Stromal cell of bone marrow (primary cell): ENCODE data around the gene RBP3.

Source experiments
- DNase-seq: peaks from one replicate; pipeline ENCODE4 v3.0.0-alpha.2; 2012; ENCODE audit warnings: low read depth

RBP3 gene

DNA sequence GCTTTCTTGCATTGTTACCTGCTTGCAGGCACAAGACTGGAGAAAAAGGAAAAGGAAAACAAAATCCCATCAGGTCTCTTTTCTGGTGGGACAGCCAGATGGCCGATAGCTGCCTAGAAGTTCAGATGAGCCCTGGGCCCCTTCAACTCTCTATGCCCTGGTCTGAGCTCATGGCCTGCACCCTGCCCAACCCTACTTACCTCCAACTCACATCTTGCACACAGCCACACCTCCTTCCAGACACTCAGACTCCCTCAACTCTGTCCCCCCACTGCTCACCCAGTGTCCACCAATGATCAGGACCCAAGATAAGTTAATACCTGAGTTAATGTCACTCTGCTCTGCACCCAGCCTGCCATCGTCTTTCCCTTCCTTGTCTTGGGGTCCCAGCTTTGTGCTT lies 10.9 kb downstream of the RBP3 start:
- no peak for DNase-seq

DNA sequence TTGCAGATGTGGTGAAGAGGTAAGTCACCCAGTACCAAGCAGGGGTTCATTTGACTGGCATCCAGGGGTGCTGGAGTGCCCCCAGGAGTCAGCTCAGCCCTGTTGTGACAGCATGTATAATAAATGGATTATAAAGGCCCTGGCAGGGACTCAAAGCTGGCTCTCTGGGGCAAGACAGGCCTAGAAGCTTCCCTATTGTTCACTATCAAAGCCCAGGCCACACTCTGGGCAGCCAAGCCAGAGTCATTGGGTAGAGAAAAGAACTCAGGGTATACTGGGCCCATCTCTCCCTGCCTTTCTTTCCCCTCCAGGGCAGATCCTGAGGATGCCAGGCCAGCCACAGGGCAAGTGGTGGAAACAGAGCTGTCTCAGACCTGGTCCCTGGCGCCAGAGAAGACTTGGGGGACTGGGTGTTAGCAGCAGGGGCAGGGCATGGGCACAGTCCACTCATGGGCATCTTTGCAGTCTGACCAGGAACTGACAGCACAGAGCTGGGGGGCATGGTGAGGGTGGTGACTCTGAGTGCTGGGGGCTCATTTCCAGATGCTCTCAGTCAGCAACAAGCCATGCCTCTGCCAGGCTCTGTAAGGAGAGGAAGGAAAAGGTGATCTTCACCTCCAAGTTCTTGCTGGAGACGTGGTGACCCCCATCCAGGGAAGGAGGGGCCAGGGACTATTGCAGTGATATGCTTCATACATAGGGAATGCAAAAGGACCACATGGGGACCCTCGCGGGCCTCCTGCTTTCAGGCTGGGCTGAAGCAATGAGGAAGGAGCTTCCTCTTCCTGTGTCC lies 11.7 kb downstream of the RBP3 start:
- no peak for DNase-seq

DNA sequence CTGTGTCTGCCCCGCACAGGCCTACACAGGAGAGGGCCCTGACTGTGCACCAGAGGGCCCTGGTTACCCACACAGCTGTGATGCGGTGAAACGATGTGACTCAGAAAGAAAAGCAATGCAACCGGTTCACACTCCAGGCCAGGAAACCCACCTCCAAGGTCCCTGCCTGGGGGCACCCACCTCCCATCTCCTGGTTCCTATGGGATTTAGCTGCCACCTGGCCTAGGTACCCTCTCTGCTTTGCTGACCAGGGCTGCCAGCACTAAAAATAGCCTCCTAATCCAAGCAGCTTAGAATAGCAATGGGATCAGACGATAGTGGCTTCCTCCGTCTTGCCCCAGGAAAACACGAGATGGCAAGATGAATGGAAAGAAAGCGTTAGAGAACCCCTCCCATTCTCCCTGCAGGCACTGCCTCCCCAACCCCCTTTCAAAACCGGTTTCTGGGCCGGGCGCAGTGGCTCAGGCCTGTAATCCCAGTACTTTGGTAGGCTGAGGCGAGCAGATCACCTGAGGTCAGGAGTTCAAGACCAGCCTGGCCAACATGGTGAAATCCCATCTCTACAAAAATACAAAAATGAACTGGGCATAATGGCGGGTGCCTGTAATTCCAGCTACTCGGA lies 12.4 kb downstream of the RBP3 start:
- DNase-seq = no peak

DNA sequence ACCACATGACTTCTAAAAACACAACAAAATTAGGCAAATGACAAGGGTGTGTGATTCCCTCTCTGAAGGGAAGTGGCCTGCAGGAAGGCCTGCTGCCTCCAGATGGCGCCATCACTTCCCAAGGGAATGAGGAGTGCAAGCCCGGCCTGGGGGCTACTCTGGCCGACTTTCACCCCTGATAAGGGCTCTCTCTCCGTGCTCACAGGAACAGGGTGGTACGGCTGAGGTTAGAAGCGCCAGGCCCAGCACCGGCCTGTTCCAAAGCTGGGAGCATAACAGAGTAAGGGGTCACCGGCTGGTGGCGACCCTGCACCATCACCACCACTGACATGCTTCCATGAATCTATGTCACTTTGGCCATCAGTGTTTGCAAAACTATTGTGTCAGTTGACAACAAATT lies 13.1 kb downstream of the RBP3 start:
- DNase-seq = no peak

DNA sequence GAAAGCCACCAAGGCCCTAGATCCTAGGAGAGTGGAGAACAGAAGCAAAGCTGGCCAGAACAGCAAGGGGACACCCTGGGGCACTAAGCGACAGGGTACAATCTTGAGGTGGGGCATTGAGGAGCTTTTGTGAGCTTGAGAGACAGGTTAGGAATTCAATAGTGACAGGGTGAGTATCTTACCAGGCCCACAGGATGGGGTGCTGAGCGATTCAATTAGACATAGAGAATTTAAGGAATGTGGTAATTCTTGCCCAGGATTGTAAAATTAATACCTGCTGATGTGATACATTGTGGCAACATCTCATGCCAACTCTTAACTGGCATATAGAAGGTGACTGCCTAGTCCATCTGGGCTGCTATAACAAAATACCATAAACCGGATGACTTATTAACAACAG lies 14.0 kb downstream of the RBP3 start:
- no peak for DNase-seq

DNA sequence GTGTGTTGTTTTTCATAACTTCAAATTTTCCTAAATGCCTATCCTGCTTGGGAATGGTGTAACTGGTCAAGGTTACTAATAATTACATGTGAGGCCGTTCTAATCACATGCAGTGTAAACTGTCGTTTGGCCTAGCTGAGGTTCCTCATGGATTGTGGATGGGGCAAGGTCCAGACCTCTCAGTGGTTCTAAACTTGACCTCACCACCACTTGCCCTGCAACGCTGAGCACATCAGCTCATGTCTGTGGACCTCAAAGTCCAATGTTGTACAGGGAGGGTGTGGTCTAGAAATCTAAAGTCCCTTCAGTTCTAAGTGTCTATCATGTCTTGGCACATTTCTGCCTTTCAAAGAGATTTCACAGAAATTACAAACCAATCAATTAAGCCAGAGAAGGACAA lies 15.6 kb downstream of the RBP3 start:
- no peak for DNase-seq

- no peak for DNase-seq
Observed at GRCh38 chr10:47364366-47364765, 16.2 kb downstream of the RBP3 start.

DNA sequence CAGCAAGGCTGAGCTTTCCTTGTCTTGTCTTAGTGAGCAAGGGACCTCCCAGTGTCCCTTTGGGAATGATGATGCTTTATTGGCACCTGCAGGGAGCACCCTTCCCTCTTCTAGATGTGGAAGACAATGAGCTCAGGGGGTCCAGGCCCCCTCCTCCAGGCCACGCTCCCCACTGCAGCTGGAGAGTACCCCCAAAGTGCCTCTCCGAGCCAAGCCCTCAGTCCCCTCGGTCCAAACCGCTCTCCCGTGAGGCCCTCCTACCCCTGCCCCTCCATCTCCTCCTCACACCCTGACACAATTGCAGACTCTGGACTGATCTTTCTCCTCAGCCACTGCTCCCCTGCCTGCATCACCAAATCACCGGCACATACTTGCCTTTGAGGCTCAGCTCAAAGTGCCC lies 16.7 kb downstream of the RBP3 start:
- no peak for DNase-seq

GRCh38 chr10:47365431-47366180 lies 17.4 kb downstream of the RBP3 start:
- no peak for DNase-seq

GRCh38 chr10:47366181-47366631 lies 18.0 kb downstream of the RBP3 start:
- no peak for DNase-seq

DNA sequence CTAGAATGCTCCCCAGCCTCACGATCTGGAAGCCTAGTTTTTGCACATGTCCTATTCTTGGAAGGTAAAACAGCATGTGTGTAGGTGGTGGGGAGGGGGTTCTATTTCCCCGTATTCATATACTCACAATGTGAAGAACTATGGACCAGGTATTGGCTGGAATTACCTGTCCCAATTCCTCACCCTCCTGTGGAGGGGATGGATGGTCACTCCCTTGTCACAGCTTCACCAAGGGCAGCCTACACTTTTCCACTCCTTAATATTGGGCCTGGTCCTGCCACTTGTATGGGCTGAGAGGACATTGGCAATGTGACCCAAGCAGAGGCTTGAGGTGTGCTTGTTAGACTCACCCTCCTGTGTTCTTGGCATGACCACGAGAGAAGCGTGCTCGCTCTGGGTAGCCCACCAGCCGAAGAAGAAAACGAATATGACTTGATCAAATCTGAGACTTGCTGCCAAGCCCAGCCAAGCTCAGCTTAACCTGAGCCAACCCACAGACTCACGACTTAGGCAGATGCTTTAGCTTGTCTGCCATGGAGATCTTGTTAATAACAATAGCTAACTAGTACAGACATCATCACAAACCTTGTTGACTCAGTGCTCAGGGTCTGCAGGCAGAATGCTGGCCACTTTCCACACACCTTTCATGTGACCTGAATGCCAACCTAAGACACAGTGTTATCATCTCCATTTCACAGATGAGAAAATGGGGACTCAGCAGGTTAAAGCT lies 18.7 kb downstream of the RBP3 start:
- DNase-seq = no peak

DNA sequence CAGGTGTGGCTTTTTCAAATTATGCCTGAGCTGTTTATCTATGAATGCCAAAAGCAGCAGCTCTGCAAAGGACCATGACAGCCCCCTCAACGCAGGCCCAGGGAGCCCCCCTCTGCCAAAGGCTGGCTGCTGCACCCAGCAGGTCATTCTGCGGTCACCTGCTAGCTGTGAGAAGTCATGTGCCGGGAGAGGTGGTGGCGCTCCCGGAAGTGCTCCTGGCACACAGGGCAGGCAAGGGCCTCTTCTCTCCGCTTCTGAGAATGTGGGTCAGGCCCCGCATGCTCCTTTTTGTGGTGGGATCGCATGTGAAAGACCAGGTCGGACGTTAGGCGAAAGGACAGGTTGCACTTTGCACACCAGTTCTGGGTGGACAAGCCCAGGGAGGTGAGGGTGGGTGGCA lies 19.5 kb downstream of the RBP3 start:
- DNase-seq = no peak

GRCh38 chr10:47368431-47369180 lies 20.4 kb downstream of the RBP3 start:
- DNase-seq = no peak

DNA sequence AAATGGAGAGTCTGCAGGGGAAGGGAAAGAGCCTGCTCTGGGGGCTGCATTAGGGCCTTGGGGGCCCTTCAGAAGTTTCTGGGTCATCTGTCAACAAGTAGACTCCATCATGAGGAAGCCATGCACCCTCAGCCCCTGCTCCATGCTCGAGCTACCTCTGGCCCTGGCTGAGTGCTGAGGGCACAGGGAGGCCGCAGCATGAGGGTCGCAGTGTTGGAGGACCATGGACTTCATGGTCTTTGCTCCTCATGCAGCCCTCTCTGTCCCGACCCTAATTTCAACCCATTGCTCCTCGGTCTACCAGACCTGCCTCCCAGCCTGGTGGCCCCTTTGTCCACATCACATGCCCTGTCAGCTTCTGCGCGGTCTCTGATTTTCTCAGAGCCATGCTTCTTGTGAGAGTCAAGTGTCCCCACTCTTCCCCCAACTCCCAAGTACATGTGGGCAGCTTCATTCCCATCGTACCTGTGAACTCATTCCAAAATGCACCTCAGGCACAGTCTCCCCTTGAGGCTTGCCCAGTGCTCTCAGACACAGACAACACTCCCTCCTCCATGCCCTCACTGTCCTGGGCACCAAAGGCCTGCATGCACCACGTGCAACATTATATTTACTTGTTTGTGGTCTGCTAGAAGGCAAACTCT lies 21.2 kb downstream of the RBP3 start:
- no peak for DNase-seq

GRCh38 chr10:47370015-47370767 lies 22.0 kb downstream of the RBP3 start:
- no peak for DNase-seq

DNA sequence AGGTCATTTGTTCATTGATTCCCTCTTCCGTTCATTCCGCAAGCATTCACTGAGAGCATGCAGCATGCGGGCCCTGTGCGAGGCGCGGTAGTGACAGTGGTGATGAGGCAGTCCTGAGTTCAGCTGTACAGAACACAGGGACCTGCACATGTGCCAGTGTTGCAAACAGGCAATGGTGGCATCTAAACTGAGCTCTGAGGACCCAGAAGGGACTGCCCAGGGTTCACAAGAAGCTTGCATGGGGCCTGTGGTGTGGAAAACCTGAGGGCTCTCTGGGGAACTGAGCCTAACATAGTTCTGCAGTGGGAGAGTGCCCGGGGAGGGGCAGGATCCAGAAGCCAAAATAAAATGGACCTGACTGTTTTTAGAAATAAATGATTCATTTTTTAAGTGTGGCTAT lies 22.7 kb downstream of the RBP3 start:
- DNase-seq = no peak

GRCh38 chr10:47371629-47372485 lies 23.7 kb downstream of the RBP3 start:
- DNase-seq = no peak

DNA sequence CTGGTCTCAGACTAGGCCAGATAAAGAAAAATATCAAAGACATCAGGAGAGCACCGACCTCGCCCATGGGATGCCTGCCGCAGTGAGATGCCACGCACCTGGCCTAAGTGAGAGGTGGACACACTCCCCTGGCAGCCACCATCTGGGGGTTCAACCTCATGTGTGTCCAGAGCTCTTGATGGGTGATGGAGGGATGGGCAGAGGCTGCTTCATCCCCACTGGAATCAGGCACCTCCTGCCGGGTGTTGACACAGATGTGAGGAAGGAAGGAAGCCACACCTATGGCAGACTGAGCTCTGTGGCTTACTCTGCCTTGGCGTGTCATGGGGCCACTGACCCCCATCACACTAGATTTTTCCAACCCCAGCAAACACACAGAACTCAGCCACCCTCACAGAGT lies 24.6 kb downstream of the RBP3 start:
- no peak for DNase-seq
